CD4-positive, alpha-beta T cell treated with Interleukin-1 beta for 1 hour (primary cell): ENCODE measurements around the gene PSMC3.

ENCODE experiments used
- DNase-seq, 2 donors: peaks; one replicate each; pipeline ENCODE4 v3.0.0-alpha.2; 2020 to 2022

PSMC3 gene

GRCh38 chr11:47393163-47394049, 32.8 kb downstream of the PSMC3 start:
- DNase-seq: peak in 1 of 2 donors; percentile 44

GRCh38 chr11:47392546-47393162, 33.6 kb downstream of the PSMC3 start:
- no peak for DNase-seq

DNA sequence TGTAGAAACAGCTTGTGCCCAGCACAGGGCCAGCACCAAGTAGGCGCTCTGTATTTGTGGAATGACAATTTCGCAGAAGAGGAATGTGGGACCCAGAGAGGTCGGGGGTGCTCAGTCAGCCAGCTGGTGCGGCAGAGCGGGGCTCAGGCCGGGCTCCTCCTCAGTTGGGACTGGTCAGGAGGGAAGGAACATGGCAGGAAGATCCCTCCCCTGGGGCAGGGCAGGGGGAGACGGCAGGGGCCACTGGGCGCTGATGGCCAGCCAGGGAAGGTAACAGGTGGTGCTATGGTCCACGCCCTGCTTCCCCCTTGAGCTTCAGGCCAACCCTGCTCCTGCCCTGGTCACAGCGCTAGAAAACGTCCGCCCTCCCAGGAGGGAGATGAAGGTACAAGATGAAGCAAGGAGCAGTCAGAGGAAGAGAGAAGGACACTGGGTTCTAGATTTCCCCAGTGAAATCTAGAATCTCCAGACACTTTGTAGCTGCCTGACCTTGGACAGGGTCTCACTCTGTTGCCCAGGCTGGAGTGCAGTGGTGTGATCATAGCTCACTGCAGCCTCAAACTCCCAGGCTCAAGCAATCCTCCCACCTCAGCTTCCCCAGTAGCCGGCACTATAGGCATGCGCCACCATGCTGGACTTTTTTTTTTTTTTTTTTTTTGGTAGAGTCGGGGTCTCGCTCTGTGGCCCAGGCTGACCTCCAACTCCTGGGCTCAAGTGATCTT, 34.4 kb downstream of the PSMC3 start:
- DNase-seq: no peak

DNA sequence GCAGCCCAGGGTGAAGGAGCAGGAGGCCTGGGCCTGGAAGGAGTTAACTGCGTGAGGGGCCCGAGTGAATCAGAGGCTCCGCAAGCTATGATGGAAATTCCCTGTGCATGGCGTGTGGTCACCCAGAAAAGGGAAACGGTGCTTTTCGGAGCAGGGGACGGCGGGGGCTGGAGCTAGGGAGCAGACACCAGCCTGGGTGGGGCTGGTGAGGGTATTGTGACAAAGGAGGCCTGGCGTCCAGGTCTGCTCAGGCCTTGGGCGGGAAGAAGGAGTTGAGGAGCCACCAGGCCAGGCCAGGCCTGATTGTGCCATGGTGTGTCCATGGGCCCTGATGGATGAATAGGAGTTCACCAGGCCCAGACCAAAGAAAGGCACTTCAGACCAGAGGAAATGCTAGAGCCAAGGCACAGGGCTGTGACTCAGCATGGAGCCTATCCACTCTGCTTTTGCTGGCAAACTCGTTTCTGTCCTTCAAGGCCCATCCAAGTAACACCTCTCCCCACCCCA, 35.1 kb downstream of the PSMC3 start:
- peak; percentile 27 to 82 for DNase-seq

GRCh38 chr11:47390422-47390760, 35.8 kb downstream of the PSMC3 start:
- DNase-seq: no peak

DNA sequence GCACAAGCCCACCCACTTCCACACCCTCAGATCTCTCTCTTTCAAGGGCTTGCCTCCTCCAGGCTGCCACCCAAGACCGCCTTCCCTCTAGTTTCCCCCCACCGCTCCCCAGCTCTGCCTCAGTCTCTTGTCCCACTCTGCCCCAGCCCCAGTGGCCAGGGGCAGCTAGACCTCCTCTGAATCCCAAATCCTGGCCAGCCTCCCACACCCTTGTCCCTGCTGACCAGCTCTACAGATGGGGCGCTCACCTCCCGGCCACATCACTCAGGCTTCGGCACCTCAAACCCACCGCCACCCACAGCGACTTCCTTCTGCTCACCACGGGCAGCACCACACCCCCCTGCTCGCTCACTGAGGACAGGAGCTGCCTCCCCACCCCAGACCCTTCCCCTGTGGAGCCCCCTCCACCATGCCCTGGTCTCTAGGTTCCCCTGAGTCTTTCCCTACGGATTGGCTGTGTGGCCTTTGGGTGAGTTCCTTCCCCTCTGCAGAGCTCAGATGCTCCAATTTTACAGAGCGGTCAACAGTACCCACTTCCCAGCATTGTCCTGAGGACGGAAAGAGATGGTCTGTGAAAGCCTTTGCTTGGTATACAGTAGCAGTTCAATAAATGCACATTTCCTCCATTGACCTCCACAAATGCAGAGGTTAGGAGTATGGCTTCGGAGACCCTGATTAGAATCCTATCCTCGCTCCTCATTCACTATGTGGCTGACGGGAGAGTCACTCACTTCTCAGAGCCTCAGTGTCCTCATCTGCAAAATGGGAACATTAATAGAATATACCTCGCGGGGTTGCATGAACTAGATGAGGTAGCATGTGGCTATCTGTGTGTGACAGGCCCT, 36.4 kb downstream of the PSMC3 start:
- peak; percentile 23 to 25 for DNase-seq

GRCh38 chr11:47388697-47389576, 37.3 kb downstream of the PSMC3 start:
- DNase-seq: peak in 1 of 2 donors; percentile 26

- peak in 1 of 2 donors; percentile 57 for DNase-seq
Observed at GRCh38 chr11:47387944-47388696, 38.1 kb downstream of the PSMC3 start.

GRCh38 chr11:47384498-47384897, 41.7 kb downstream of the PSMC3 start:
- DNase-seq: no peak

DNA sequence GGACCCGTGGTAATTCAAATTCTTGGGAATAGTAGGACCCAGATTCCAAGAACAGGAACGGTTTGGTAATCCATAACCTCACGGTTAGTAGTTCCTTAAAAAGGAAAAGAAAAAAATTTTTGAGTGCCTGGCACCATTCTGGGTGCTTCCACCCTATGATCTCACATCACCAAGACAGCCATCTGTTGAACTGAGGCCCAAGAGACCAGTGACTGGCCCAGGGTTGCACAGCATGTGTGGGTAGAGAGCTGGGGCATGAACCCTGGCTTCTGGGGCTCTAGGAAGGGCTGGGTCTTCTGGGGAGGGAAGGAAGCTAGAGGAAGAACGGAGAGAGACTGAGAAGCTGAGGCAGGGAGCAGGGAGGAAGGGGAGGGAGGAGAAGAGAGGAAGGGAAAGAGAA, 43.2 kb downstream of the PSMC3 start:
- DNase-seq: no peak

DNA sequence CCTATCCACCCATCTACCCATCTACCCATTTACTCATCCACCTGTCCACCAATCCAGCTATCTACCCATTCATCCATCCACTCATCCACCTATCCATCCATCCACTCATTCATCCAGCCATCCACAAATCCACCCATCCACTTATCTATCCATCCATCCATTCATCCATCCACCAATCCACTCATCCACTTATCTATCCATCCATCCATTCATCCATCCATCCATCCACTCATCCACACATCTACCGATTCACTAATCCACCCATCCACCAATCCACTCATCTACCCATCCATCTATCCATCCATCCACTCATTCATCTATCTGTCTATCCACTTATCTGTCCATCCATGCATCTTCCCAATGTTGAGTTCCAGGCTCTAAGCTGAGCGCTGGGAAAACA, 46.2 kb downstream of the PSMC3 start:
- DNase-seq: no peak

DNA sequence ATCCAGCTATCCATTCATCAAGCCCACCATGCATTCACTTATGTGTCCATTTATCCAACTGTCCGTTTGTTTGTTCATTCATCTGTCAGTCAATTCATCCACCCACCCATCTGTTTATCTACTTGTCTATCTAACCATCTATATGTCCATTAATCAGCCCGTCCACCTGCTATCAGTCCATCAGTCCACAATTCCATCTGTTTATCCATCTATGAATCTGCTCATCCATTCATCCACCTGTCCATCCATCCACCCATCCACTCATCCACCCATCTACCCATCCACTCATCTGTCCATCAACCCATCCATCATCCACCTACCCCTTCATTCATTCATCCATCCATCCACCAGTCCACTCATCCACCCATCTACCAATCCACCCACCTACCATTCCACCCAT, 46.9 kb downstream of the PSMC3 start:
- no peak for DNase-seq

GRCh38 chr11:47378836-47379170, 47.4 kb downstream of the PSMC3 start:
- DNase-seq: no peak

DNA sequence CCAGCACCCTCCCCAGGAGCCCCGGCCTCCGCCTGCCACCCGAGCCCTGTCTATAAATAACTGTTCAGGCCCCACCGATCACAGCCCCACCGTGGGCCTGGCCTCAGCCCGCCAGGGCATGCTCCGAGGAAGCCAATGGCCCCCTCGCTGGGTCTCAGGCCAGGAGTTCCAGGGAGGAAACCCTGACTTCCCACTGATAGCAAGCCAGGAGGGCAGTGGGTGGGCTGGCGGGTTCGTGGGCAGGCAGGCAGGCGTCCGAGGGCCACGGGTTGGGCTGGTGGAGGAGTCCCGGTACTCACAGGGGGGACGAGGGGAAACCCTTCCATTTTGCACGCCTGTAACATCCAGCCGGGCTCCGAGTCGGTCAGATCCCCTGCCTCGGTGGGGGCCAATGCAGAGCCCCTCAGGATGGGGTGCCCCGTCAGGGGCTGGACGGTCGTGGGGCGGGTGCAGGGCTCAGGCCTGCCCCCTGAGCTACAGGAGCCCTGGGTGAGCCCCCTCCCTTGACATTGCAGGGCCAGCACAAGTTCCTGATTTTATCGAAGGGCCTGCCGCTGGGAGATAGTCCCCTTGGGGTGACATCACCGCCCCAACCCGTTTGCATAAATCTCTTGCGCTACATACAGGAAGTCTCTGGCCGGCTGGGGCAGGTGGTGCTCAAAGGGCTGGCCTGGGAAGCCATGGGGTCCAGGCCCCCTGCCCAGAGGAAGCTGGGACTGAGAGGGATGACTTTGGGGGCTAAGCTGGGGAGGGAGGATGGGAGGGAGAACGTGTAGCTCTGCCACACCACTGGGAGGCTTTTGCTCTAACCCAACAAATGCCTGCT, 48.0 kb downstream of the PSMC3 start, which contains the start of gene SPI1:
SPI1 (minus strand) TSS at position 538 of the 826 bp plus-strand sequence; CDS start at position 344, 194 bp downstream.
- peak in 1 of 2 donors; percentile 84 for DNase-seq

DNA sequence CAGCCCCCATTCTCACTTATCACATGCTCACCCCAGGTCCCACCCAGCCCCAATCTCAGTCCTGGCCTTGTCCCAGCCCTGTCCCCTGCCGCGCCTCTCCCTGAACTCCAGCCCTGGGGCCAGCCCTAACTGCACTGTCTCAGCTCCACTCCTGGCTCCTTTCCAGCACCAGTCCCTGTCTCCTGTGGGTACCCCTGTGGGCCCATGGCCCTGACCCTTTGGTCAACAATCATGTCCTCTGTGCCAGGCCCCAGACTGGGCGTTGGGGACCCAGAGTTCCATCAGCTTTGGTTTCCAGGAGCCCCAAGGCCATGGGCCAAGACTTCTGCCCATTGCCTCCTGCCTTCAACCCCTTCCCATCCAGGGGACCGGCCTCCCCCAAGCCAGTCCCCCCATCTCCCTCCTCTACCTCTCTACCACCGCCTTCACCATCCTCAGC, 48.6 kb downstream of the PSMC3 start:
- no peak for DNase-seq

- peak in 1 of 2 donors; percentile 56 for DNase-seq
Observed at GRCh38 chr11:47376525-47377371, 49.5 kb downstream of the PSMC3 start.

- no peak for DNase-seq
Observed at GRCh38 chr11:47376107-47376524, 50.1 kb downstream of the PSMC3 start.

DNA sequence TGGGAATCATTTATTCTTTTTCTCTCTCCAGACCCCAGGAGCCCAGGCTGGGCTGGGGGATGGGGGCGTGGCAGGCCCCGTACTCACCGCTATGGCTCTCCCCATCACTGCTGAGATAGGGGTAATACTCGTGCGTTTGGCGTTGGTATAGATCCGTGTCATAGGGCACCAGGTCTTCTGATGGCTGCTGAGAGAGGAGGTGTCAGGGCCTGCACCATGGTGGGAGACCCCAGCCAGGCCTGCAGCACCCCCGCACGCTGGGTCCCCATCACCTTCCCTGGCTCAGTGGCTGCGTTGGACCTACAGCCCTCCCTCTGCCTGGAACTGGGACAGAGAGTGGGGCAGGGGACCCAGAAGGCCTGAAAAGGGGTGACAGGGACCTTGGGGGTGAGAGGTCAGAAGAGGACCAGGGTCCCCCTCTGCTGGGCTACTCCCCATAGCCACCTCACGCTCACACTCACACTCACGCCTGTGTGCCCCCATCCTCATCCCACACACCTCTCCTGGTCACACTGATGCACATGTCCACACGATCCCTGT, 50.6 kb downstream of the PSMC3 start:
- DNase-seq: no peak
